MM.1S (cell line): ENCODE measurements around the gene PRUNE2.

Source experiments
- DNase-seq: peaks from one replicate; pipeline ENCODE4 v3.0.0-alpha.2; 2015
- H2AFZ ChIP-seq: fragments of 300-600 bp; sonication (generic); 2 replicates; pipeline ENCODE4 v1.6.0; 2016; ENCODE audit warnings: antibody characterized with exemption, low read length
- H3F3A ChIP-seq: fragments of 300-600 bp; sonication (generic); 2 replicates; pipeline ENCODE4 v1.6.1; 2016; ENCODE audit warnings: mild to moderate bottlenecking, antibody characterized with exemption, low read length, moderate library complexity, mixed read lengths; ENCODE audit not compliant: insufficient read depth
- H3K27ac ChIP-seq: fragments of 300-600 bp; sonication (generic); 2 replicates; pipeline ENCODE4 v1.5.1; 2016; ENCODE audit warnings: mild to moderate bottlenecking, low read length
- H3K27me3 ChIP-seq: fragments of 300-600 bp; sonication (generic); replicated peaks from 2 replicates; pipeline ENCODE4 v1.6.0; 2016; ENCODE audit warnings: low read length; ENCODE audit not compliant: insufficient read depth
- H3K36me3 ChIP-seq: fragments of 300-600 bp; sonication (generic); replicated peaks from 2 replicates; pipeline ENCODE4 v1.6.1; 2016; ENCODE audit warnings: mild to moderate bottlenecking, low read length, mixed read lengths; ENCODE audit not compliant: insufficient read depth
- H3K4me1 ChIP-seq: fragments of 300-600 bp; sonication (generic); 2 replicates; pipeline ENCODE4 v1.6.1; 2016; ENCODE audit warnings: low read length, mixed read lengths
- H3K4me2 ChIP-seq: fragments of 300-600 bp; sonication (generic); 2 replicates; pipeline ENCODE4 v1.6.0; 2016; ENCODE audit warnings: low read depth, low read length
- H3K4me3 ChIP-seq: fragments of 300-600 bp; sonication (generic); 2 replicates; pipeline ENCODE4 v1.5.1; 2016; ENCODE audit warnings: low read length, mixed read lengths
- H3K79me2 ChIP-seq: fragments of 300-600 bp; sonication (generic); 2 replicates; pipeline ENCODE4 v1.6.1; 2016; ENCODE audit warnings: mixed run types, low read length, mixed read lengths
- H3K9ac ChIP-seq: fragments of 300-600 bp; sonication (generic); 2 replicates; pipeline ENCODE4 v1.6.1; 2016; ENCODE audit warnings: low read length, mixed read lengths
- H3K9me2 ChIP-seq: fragments of 300-600 bp; sonication (generic); replicated peaks from 2 replicates; pipeline ENCODE4 v1.6.1; 2016; ENCODE audit warnings: mild to moderate bottlenecking, low read length, mixed read lengths; ENCODE audit not compliant: insufficient read depth
- H3K9me3 ChIP-seq: fragments of 300-600 bp; sonication (generic); replicated peaks from 2 replicates; pipeline ENCODE4 v1.6.1; 2016; ENCODE audit warnings: mild to moderate bottlenecking, low read length, mixed read lengths; ENCODE audit not compliant: insufficient read depth
- H4K20me1 ChIP-seq: fragments of 300-600 bp; sonication (generic); 2 replicates; pipeline ENCODE4 v1.6.1; 2016; ENCODE audit warnings: mild to moderate bottlenecking, low read length, moderate library complexity, mixed read lengths; ENCODE audit not compliant: insufficient read depth
- CTCF ChIP-seq: fragments of 300-600 bp; sonication (generic); IDR thresholded peaks from 2 replicates; pipeline ENCODE4 v1.5.1; 2016; ENCODE audit warnings: antibody characterized with exemption, low read length, mixed read lengths
- EZH2 ChIP-seq: fragments of 300-600 bp; sonication (generic); optimal IDR thresholded peaks from 2 replicates; pipeline ENCODE3; 2017; ENCODE audit warnings: low read depth, mild to moderate bottlenecking, antibody characterized with exemption, low read length, mixed read lengths
- EZH2phosphoT487 ChIP-seq: fragments of 300-600 bp; sonication (generic); IDR thresholded peaks from 2 replicates; pipeline ENCODE4 v1.6.1; 2018; ENCODE audit warnings: antibody characterized with exemption, low read length

The PRUNE2 gene

GRCh38 chr9:76605321-76605900 lies 300.5 kb downstream of the PRUNE2 start:
- no peak for TF ChIP-seq EZH2phosphoT487
- no peak for TF ChIP-seq CTCF
- TF ChIP-seq EZH2, result no peak
- Histone ChIP-seq H3K4me1 (no peaks in the 10 kb centered on the region; the same call in 1 of the 2 replicates), H3F3A (no peaks in the 10 kb centered on the region), H3K4me2 (no peak overlapping the region), H4K20me1 (no peaks in the 10 kb centered on the region), H3K27ac (no peak overlapping the region), H3K27me3 (no peaks in the 10 kb centered on the region), H2AFZ (no peak overlapping the region), H3K9ac (no peak overlapping the region), H3K9me3 (no peaks in the 10 kb centered on the region), H3K79me2 (no peaks in the 10 kb centered on the region), H3K4me3 (no peak overlapping the region), H3K9me2 (no peaks in the 10 kb centered on the region), H3K36me3 (no peaks in the 10 kb centered on the region)
- no peak for DNase-seq

- no peaks in the 10 kb centered on the region for H3K79me2 ChIP-seq
- H3K27ac ChIP-seq, result no peak overlapping the region
- H3K36me3 ChIP-seq, result no peaks in the 10 kb centered on the region
- H4K20me1 ChIP-seq, result no peaks in the 10 kb centered on the region
- H3F3A ChIP-seq, result no peaks in the 10 kb centered on the region
- no peaks in the 10 kb centered on the region; the same call in 1 of the 2 replicates for H3K4me1 ChIP-seq
- no peak overlapping the region for H3K4me2 ChIP-seq
- no peaks in the 10 kb centered on the region for H3K27me3 ChIP-seq
- H3K9me2 ChIP-seq, result no peaks in the 10 kb centered on the region
- no peak overlapping the region for H2AFZ ChIP-seq
- H3K4me3 ChIP-seq, result no peak overlapping the region
- no peak overlapping the region for H3K9ac ChIP-seq
- H3K9me3 ChIP-seq, result no peaks in the 10 kb centered on the region
- no peak for TF ChIP-seq EZH2
- TF ChIP-seq CTCF, result no peak
- DNase-seq, result no peak
Measured at GRCh38 chr9:76603931-76604570, 301.9 kb downstream of the PRUNE2 start.

GRCh38 chr9:76603448-76603895 lies 302.4 kb downstream of the PRUNE2 start:
- H3K9me3 ChIP-seq, result no peaks in the 10 kb centered on the region
- H4K20me1 ChIP-seq, result no peaks in the 10 kb centered on the region
- DNase-seq, result no peak
- H3K4me3 ChIP-seq, result no peak overlapping the region
- H3K27me3 ChIP-seq, result no peaks in the 10 kb centered on the region
- H3K27ac ChIP-seq, result no peak overlapping the region
- TF ChIP-seq EZH2 (no peak), CTCF (no peak), EZH2phosphoT487 (no peak)
- no peaks in the 10 kb centered on the region for H3K36me3 ChIP-seq
- no peaks in the 10 kb centered on the region; the same call in 1 of the 2 replicates for H3K4me1 ChIP-seq
- no peaks in the 10 kb centered on the region for H3K79me2 ChIP-seq
- H3K9ac ChIP-seq, result no peak overlapping the region
- H3F3A ChIP-seq, result no peaks in the 10 kb centered on the region
- no peak overlapping the region for H2AFZ ChIP-seq
- no peaks in the 10 kb centered on the region for H3K9me2 ChIP-seq
- no peak overlapping the region for H3K4me2 ChIP-seq
